HFF-Myc (cell line): ENCODE data around the gene USP4.

Experiments used
- DNase-seq: peaks from one replicate; pipeline ENCODE4 v3.0.0-alpha.2; 2011; ENCODE audit warnings: low read depth; ENCODE audit errors: extremely low read depth
- H3K4me3 ChIP-seq: replicated peaks from 2 replicates; pipeline ENCODE4 v1.5.1; 2011; ENCODE audit warnings: low read depth, mild to moderate bottlenecking, control low read depth, low read length
- TF ChIP-seq, protein P1 (sequence below): IDR thresholded peaks from 2 replicates; pipeline ENCODE4 v1.5.1; 2012; ENCODE audit warnings: mild to moderate bottlenecking, low read depth, low read length, control low read depth; ENCODE audit errors: missing control alignments

USP4 gene, protein sequence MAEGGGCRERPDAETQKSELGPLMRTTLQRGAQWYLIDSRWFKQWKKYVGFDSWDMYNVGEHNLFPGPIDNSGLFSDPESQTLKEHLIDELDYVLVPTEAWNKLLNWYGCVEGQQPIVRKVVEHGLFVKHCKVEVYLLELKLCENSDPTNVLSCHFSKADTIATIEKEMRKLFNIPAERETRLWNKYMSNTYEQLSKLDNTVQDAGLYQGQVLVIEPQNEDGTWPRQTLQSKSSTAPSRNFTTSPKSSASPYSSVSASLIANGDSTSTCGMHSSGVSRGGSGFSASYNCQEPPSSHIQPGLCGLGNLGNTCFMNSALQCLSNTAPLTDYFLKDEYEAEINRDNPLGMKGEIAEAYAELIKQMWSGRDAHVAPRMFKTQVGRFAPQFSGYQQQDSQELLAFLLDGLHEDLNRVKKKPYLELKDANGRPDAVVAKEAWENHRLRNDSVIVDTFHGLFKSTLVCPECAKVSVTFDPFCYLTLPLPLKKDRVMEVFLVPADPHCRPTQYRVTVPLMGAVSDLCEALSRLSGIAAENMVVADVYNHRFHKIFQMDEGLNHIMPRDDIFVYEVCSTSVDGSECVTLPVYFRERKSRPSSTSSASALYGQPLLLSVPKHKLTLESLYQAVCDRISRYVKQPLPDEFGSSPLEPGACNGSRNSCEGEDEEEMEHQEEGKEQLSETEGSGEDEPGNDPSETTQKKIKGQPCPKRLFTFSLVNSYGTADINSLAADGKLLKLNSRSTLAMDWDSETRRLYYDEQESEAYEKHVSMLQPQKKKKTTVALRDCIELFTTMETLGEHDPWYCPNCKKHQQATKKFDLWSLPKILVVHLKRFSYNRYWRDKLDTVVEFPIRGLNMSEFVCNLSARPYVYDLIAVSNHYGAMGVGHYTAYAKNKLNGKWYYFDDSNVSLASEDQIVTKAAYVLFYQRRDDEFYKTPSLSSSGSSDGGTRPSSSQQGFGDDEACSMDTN

DNA sequence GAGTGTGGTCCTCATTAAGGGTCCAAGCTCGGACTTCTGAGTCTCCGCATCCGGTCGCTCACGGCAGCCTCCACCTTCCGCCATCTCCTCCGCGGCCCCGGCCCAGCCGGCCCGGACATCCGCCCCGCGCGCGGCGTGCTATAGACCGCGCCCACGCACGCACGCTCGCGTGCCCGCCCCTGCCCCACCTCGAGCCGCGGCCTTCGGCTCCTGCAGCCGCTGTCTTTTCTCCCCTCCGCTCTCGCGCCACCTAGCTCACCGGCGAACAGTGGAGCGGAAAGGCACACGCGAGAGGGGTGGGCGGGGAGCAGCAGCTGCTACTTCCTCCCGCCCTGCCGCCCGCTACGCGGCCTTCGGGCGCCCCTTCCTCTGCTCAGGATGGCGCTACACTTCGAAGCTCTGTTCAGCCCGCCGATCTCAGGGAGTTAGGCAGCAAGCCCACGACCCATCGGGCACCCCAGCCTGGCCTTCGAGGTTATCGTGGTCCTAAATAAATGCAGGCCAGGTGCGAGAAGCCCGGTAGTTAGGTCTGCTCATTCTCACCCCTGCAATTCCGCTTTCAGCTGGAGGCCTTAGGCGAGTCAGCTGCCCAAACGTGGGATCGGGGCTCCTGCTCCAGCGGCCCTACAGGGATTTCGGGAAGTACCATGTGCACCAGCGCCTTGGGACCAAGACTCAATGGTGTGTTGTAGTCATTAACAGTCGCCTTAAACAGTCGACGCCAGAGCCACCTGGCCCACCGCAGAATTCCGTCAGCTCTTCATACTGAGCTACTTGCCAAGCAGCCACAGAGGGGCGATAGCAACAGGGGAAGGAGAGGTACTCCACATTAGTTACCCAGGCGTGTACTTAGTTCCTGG, at the start of gene USP4:
TSS of gene USP4 (minus strand) at position 113 of the 860 bp plus-strand sequence. CDS start at position 84, 29 bp downstream.
- TF ChIP-seq, protein P1, sequence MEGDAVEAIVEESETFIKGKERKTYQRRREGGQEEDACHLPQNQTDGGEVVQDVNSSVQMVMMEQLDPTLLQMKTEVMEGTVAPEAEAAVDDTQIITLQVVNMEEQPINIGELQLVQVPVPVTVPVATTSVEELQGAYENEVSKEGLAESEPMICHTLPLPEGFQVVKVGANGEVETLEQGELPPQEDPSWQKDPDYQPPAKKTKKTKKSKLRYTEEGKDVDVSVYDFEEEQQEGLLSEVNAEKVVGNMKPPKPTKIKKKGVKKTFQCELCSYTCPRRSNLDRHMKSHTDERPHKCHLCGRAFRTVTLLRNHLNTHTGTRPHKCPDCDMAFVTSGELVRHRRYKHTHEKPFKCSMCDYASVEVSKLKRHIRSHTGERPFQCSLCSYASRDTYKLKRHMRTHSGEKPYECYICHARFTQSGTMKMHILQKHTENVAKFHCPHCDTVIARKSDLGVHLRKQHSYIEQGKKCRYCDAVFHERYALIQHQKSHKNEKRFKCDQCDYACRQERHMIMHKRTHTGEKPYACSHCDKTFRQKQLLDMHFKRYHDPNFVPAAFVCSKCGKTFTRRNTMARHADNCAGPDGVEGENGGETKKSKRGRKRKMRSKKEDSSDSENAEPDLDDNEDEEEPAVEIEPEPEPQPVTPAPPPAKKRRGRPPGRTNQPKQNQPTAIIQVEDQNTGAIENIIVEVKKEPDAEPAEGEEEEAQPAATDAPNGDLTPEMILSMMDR: peak; percentile 50
- peak; percentile 70 for DNase-seq
- H3K4me3 ChIP-seq: peak within 1 kb of the TSS; percentile 76

DNA sequence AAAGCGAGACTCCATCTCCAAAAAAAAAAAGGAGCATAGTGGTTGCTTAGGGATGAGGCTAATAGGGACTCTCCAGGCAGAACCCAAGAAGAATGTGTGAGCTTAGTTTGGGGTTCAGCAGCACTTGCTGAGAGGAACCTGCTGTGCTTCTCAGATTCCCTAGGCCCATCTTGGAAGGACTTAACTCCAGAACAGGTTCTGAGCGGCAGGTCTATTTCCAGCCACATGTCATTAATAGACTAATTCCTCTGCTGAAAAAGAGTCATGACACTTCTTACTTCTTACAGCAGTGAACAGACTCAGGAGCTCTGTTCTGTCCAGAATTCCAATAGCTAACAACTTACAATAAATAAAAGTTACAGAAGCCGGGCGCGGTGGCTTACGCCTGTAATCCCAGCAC, 49.4 kb upstream of the USP4 start:
- H3K4me3 ChIP-seq: no peak overlapping the region
- TF ChIP-seq, protein P1: no peak

DNA sequence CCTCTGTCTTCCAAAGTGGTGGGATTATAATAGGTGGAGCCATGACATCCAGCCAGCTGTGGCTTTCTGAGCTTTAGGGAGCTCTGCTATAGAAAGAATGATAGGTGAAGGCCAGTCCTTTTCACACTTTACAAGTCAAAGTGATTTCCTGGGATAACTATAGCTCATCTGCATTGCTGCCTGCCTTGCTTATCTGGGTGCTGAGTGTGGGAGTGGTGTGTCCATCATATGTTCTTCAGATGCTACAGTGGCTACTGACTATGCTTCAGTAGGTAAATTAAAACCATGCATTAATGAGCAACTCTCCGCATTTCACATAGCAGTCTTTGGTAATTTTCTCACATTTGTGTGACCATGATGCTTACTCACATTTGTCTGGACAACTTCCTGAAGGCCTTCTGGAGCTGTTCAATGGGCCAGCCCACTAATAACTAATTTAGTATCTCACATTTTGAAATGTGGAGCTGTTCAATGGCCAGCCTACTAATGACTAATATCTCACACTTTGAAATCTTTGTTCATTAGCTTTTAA, 48.5 kb upstream of the USP4 start:
- DNase-seq: no peak
- TF ChIP-seq, protein P1: no peak
- H3K4me3 ChIP-seq: no peak overlapping the region

More for the DNA sequence above, 49.4 kb upstream of the USP4 start:
- no peak for DNase-seq

DNA sequence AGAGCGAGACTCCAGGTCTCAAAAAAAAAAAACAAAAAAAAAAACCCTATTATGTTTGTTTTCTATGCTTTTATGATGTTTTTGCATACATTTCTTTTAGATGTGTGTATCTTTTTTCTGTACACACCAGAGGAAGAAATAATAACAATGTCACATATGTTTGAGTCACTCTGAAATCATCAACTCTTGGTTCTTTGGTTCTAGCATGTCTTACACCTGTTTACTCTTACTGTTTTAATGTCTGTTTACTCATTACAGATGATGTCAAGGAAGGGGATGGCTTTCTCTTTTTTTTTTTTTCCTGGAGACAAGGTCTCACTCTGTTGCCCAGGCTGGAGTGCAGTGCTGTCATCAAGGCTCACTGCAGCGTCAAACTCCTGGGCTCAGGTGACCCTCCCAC, 47.9 kb upstream of the USP4 start:
- TF ChIP-seq, protein P1: no peak
- no peak for DNase-seq

DNA sequence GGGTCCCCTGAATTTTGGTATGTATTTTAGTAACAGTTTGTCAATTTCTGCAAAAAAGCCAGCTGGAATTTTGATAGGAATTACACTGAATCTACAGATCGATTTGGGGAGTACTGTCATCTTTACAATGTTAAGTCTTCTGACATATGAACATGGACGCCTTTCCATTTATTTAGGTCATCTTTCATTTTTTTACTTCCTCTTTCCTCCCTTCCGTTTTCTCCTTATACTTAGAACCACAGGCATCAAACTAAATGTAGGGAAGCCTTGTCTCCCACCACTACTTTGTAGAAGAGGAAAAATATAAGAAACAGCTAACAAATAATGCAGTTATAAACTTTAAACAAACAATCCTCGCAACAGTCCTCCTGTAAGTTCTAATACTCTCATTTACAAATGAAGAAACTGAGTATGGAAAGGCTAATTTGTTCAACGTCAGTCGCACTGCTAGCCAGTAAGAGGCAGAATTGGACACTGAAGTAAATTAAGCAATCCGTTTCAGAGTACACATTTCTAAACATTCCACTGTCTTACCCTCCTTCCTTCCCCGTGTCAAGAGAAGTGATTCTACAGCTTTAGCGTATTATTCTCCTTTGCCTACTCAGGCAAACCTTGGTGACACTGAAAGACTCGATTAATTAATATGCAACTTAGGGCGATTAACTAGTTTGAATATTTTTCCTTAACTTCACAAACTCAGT, 46.4 kb upstream of the USP4 start:
- TF ChIP-seq, protein P1: no peak
- DNase-seq: no peak
- no peak overlapping the region for H3K4me3 ChIP-seq

More for the DNA sequence above, 47.9 kb upstream of the USP4 start:
- H3K4me3 ChIP-seq: no peak overlapping the region
